ENCODE measurements around the gene CBX1. TPM values are rescaled to one million over a fixed set of nuclear protein-coding genes. Genes with fewer than 3 reads are reported as not detected.
A peak's percentile ranks its signal among the peaks of the same experiment; 100 is the strongest.

CBX1 gene
- total RNA-seq, 4 donors from 2014 or later: 3.7 to 28.3 (median 12.8) TPM

- Histone ChIP-seq H3K27me3 (no peaks in the 10 kb centered on the region), H3K9me3 (no peaks in the 10 kb centered on the region), H3K27ac (no peak overlapping the region), H3K4me1 (no peaks in the 10 kb centered on the region), H3K4me3 (no peak overlapping the region), H3K36me3 (peaks cover 0 to 18% (median 9%) of the 10 kb centered on the region in 4 donors)
- intact Hi-C loops (cut with DNase I; ENCODE audit: low total_unique reads): no loop called here
- WGBS, 2 donors (ENCODE audit: low coverage in 1 of 2): 83 to 89% methylated on average over 1 of the region's 1 CpG
- DNase-seq: no peak
- in situ Hi-C loops (cut with MboI; ENCODE audit: low pct_ligation_motif_present in 1 of 4, low pct_unique_long_range_greater_than_20kb in 1 of 4, low sequenced_read_pairs in 3 of 4): no loop called here
- TF ChIP-seq POLR2A (IDR thresholded peaks at IDR 0.05) (no peak), CTCF (IDR thresholded peaks at IDR 0.05) (no peak), EP300 (IDR thresholded peaks at IDR 0.05; ENCODE audit: low read depth) (no peak), POLR2AphosphoS5 (IDR thresholded peaks at IDR 0.05) (no peak)
These were observed 34.6 kb downstream of the CBX1 start for GRCh38 chr17:48066656-48067055.

DNA sequence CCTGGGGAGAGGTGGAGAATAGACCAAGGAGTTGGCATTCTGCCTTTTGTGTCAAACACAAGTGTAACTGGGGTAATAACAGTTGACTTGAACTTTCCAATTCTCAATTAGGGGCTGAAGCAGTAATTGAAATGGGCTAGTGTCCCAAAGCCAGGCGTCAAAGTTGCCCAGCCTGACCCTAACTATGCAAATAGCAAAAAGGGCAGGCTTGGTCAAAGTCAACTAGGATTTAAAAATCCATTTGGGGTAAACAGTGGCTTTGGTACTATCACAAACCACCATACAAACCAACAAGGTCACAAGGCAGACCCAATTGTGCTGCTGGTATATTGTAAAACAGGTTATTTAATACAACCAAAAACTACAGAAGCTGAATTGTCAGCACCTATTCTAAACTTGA, 35.1 kb downstream of the CBX1 start:
- in situ Hi-C loops (cut with MboI; ENCODE audit: low pct_ligation_motif_present in 1 of 4, low pct_unique_long_range_greater_than_20kb in 1 of 4, low sequenced_read_pairs in 3 of 4) (no loop called here), intact Hi-C loops (cut with DNase I; ENCODE audit: low total_unique reads) (no loop called here)
- no peak for DNase-seq
- TF ChIP-seq CTCF (IDR thresholded peaks at IDR 0.05): no peak
- no peak for TF ChIP-seq EP300 (IDR thresholded peaks at IDR 0.05; ENCODE audit: low read depth)
- TF ChIP-seq POLR2A (IDR thresholded peaks at IDR 0.05): no peak
- Histone ChIP-seq H3K27ac (no peak overlapping the region), H3K36me3 (peaks cover 0 to 22% (median 11%) of the 10 kb centered on the region in 4 donors), H3K4me1 (no peaks in the 10 kb centered on the region), H3K27me3 (no peaks in the 10 kb centered on the region), H3K4me3 (no peak overlapping the region), H3K9me3 (no peaks in the 10 kb centered on the region)
- WGBS, 2 donors (ENCODE audit: low coverage in 1 of 2): 86 to 100% methylated on average over 1 of the region's 1 CpG

DNA sequence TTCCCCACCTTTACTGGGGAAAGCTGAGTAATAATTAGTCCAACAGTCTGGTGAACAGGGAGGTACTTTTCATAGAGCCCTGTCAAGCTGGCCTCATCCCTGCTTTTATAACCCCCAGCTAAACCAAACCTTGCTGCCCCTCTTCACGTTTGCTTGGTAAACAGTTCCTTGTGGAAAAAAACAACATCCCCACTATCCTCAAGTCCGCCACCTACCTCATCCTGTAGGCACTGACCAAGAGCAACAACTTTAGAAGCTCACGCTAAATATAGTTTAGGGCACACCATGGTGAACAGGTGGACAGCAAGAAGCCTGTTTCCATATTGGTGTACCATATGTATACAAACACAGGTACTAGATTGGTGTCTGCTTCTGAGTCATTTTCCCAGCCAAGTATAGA, 36.6 kb downstream of the CBX1 start:
- Histone ChIP-seq H3K4me1 (no peaks in the 10 kb centered on the region), H3K9me3 (no peaks in the 10 kb centered on the region), H3K4me3 (no peak overlapping the region), H3K36me3 (peaks cover 0 to 32% (median 12%) of the 10 kb centered on the region in 4 donors), H3K27ac (no peak overlapping the region), H3K27me3 (no peaks in the 10 kb centered on the region)
- TF ChIP-seq POLR2A (IDR thresholded peaks at IDR 0.05) (no peak), CTCF (IDR thresholded peaks at IDR 0.05) (no peak), EP300 (IDR thresholded peaks at IDR 0.05; ENCODE audit: low read depth) (no peak)
- intact Hi-C loops (cut with DNase I; ENCODE audit: low total_unique reads) (no loop called here), in situ Hi-C loops (cut with MboI; ENCODE audit: low pct_ligation_motif_present in 1 of 4, low pct_unique_long_range_greater_than_20kb in 1 of 4, low sequenced_read_pairs in 3 of 4) (no loop called here)
- 70 to 75% methylated on average over 2 to 3 of the region's 3 CpGs for WGBS, 2 donors (ENCODE audit: low coverage in 1 of 2)
- DNase-seq: no peak

GRCh38 chr17:48062273-48062672, 39.0 kb downstream of the CBX1 start:
- Histone ChIP-seq H3K27me3 (no peaks in the 10 kb centered on the region), H3K27ac (peak overlapping the region in 1 of 4 donors; percentile 0), H3K36me3 (peaks cover 0 to 51% (median 23%) of the 10 kb centered on the region in 4 donors), H3K4me1 (no peaks in the 10 kb centered on the region), H3K4me3 (no peak overlapping the region), H3K9me3 (no peaks in the 10 kb centered on the region)
- no peak for DNase-seq
- 95% methylated on average over 7 of the region's 7 CpGs; no CpG with 5 or more reads in 1 of the 2 donors for WGBS, 2 donors (ENCODE audit: low coverage in 1 of 2)
- in situ Hi-C loops (cut with MboI; ENCODE audit: low pct_ligation_motif_present in 1 of 4, low pct_unique_long_range_greater_than_20kb in 1 of 4, low sequenced_read_pairs in 3 of 4): no loop called here
- intact Hi-C loops (cut with DNase I; ENCODE audit: low total_unique reads): no loop called here
- no peak for TF ChIP-seq CTCF (IDR thresholded peaks at IDR 0.05)
- no peak for TF ChIP-seq EP300 (IDR thresholded peaks at IDR 0.05; ENCODE audit: low read depth)
- no peak for TF ChIP-seq POLR2AphosphoS5 (IDR thresholded peaks at IDR 0.05)
- no peak for TF ChIP-seq POLR2A (IDR thresholded peaks at IDR 0.05)

All from transverse colon (tissue), 4 donors.